ENCODE measurements around the gene NCKAP1. TPM values are rescaled to one million over a fixed set of nuclear protein-coding genes. Genes with fewer than 3 reads are reported as not detected.
A peak's percentile ranks its signal among the peaks of the same experiment; 100 is the strongest.
"Not testable (repeated sequence)": the region's sequence is repeated elsewhere in the genome, so short reads cannot be mapped to it uniquely, and the experiment has no call there.

The NCKAP1 gene
- polyA plus RNA-seq, 10 donors, result 78.1 to 122 (median 95.8) TPM

- no peak for DNase-seq
Observed at GRCh38 chr2:183011743-183012142, 26.5 kb downstream of the NCKAP1 start.

GRCh38 chr2:183010112-183010511 lies 28.1 kb downstream of the NCKAP1 start:
- peak; percentile 30 to 42 (median 32) for DNase-seq

GRCh38 chr2:183009249-183009899 lies 28.9 kb downstream of the NCKAP1 start:
- DNase-seq, result no peak

GRCh38 chr2:183001948-183002347 lies 36.3 kb downstream of the NCKAP1 start:
- no peak for DNase-seq

GRCh38 chr2:183000846-183001245 lies 37.4 kb downstream of the NCKAP1 start:
- DNase-seq, result no peak

GRCh38 chr2:182999348-183000028 lies 38.8 kb downstream of the NCKAP1 start:
- no peak for DNase-seq

GRCh38 chr2:182994228-182994912 lies 43.9 kb downstream of the NCKAP1 start:
- no peak for DNase-seq

- no peak for DNase-seq
Observed at GRCh38 chr2:182982941-182983340, 55.3 kb downstream of the NCKAP1 start.

- DNase-seq, result not testable (repeated sequence)
Observed at GRCh38 chr2:182981475-182981874, 56.8 kb downstream of the NCKAP1 start.

GRCh38 chr2:182980652-182981051 lies 57.6 kb downstream of the NCKAP1 start:
- no peak for DNase-seq

GRCh38 chr2:182980115-182980514 lies 58.1 kb downstream of the NCKAP1 start:
- peak; percentile 8 to 36 (median 14) for DNase-seq

GRCh38 chr2:182977463-182977862 lies 60.8 kb downstream of the NCKAP1 start:
- DNase-seq, result no peak

- DNase-seq, result no peak
Observed at GRCh38 chr2:182973441-182974352, 64.6 kb downstream of the NCKAP1 start.

- no peak for DNase-seq
Observed at GRCh38 chr2:182972548-182972942, 65.7 kb downstream of the NCKAP1 start.

- DNase-seq, result no peak
Observed at GRCh38 chr2:182971820-182972547, 66.3 kb downstream of the NCKAP1 start.

- no peak for DNase-seq
Observed at GRCh38 chr2:182970486-182970885, 67.8 kb downstream of the NCKAP1 start.

GRCh38 chr2:182968493-182968892 lies 69.8 kb downstream of the NCKAP1 start:
- DNase-seq, result no peak

GRCh38 chr2:182966356-182966755 lies 71.9 kb downstream of the NCKAP1 start:
- DNase-seq, result not testable (repeated sequence)

GRCh38 chr2:182962641-182963040 lies 75.6 kb downstream of the NCKAP1 start:
- no peak for DNase-seq

GRCh38 chr2:182960869-182961268 lies 77.4 kb downstream of the NCKAP1 start:
- not testable (repeated sequence) for DNase-seq

GRCh38 chr2:182954789-182955188 lies 83.5 kb downstream of the NCKAP1 start:
- no peak for DNase-seq
